H1 (cell line): ENCODE measurements around the gene TSPAN33. TPM values are rescaled to one million over a fixed set of nuclear protein-coding genes. Genes with fewer than 3 reads are reported as not detected.

Experiments used
- CTCF ChIA-PET: fragments of 300-600 bp; sonication (Branson Sonifier 250); formaldehyde crosslinking; loops from one replicate; lab custom pipeline; 2021; ENCODE audit not compliant: partially characterized antibody; lab: Charles Lee
- POLR2A ChIA-PET: fragments of 300-600 bp; sonication (Branson Sonifier 250); formaldehyde crosslinking; loops from one replicate; lab custom pipeline; 2021; ENCODE audit warnings: inconsistent platforms; ENCODE audit not compliant: partially characterized antibody; lab: Charles Lee
- DNase-seq, 2 experiments: peaks; one replicate each; pipeline versions ENCODE4 v3.0.0 to v3.0.0-alpha.2; 2010 to 2022; ENCODE audit warnings: low spot score in 2 of 2, low read depth in 1 of 2, mixed read lengths in 1 of 2
- FAIRE-seq: peaks from 2 replicates; lab custom pipeline; 2011; peaks lifted over from hg19 to GRCh38; lab: Jason Lieb, UNC
- H2AFZ ChIP-seq: 2 replicates; pipeline ENCODE4 v1.8.1; 2012; ENCODE audit warnings: low read length, inconsistent platforms
- H2AK5ac ChIP-seq: 2 replicates; pipeline ENCODE4 v1.6.1; 2013; ENCODE audit warnings: low read depth, low read length
- H2BK120ac ChIP-seq: replicated peaks from 2 replicates; pipeline ENCODE3; 2013; ENCODE audit warnings: low read depth, low read length, inconsistent platforms
- H2BK12ac ChIP-seq: 2 replicates; pipeline ENCODE4 v1.6.1; 2013; ENCODE audit warnings: low read depth, low read length
- H2BK15ac ChIP-seq: 2 replicates; pipeline ENCODE4 v1.6.1; 2013; ENCODE audit warnings: low read length
- H2BK20ac ChIP-seq: 2 replicates; pipeline ENCODE4 v1.6.1; 2013; ENCODE audit warnings: low read length
- H2BK5ac ChIP-seq: 2 replicates; pipeline ENCODE4 v1.6.1; 2013; ENCODE audit warnings: low read depth, low read length
- H3K14ac ChIP-seq: 2 replicates; pipeline ENCODE4 v1.6.1; 2013; ENCODE audit warnings: inconsistent platforms; ENCODE audit not compliant: insufficient read length
- H3K18ac ChIP-seq: 2 replicates; pipeline ENCODE4 v1.6.1; 2013; ENCODE audit warnings: low read length; ENCODE audit errors: extremely low read depth
- H3K23ac ChIP-seq: 2 replicates; pipeline ENCODE4 v1.6.1; 2013; ENCODE audit warnings: inconsistent platforms; ENCODE audit not compliant: insufficient read length
- H3K23me2 ChIP-seq: 2 replicates; pipeline ENCODE4 v1.6.1; 2013; ENCODE audit warnings: low read depth, low read length
- H3K27ac ChIP-seq: 2 replicates; pipeline ENCODE4 v1.6.1; 2011; ENCODE audit warnings: low read depth, low read length, inconsistent platforms
- H3K27me3 ChIP-seq, 4 experiments: replicated peaks in 1 of 4; 1 replicate in 1 of 4; 2 replicates in 3 of 4; pipeline versions ENCODE4 v1.6.1 to v1.8.1; 2011 to 2013; ENCODE audit warnings: low read length in 3 of 4, mild to moderate bottlenecking in 3 of 4, inconsistent platforms in 2 of 4, mixed read lengths in 2 of 4, moderate library complexity in 1 of 4; ENCODE audit not compliant: control insufficient read depth in 3 of 4, insufficient read depth in 3 of 4; ENCODE audit errors: extremely low read depth in 1 of 4
- H3K36me3 ChIP-seq, 4 experiments: 2 replicates each; pipeline versions ENCODE4 v1.6.1 to v1.8.1; 2011 to 2013; ENCODE audit warnings: mild to moderate bottlenecking in 4 of 4, low read length in 3 of 4, moderate library complexity in 2 of 4, control low read depth in 1 of 4, inconsistent platforms in 1 of 4; ENCODE audit not compliant: insufficient read depth in 4 of 4, control insufficient read depth in 2 of 4
- H3K4ac ChIP-seq: replicated peaks from 2 replicates; pipeline ENCODE3; 2013; ENCODE audit warnings: low read length, low read depth, mixed read lengths, inconsistent platforms; ENCODE audit not compliant: insufficient read length
- H3K4me1 ChIP-seq, 4 experiments: replicated peaks in 1 of 4; 1 replicate in 1 of 4; 2 replicates in 3 of 4; pipeline versions ENCODE4 v1.6.1 to v1.8.1; 2011 to 2013; ENCODE audit warnings: low read length in 3 of 4, inconsistent platforms in 2 of 4, mixed read lengths in 1 of 4; ENCODE audit not compliant: insufficient read depth in 4 of 4, control insufficient read depth in 3 of 4
- H3K4me2 ChIP-seq, 2 experiments: 2 replicates each; pipeline versions ENCODE4 v1.6.1 to v1.8.1; 2011 to 2013; ENCODE audit warnings: low read depth in 2 of 2, low read length in 2 of 2, control low read depth in 1 of 2, inconsistent platforms in 1 of 2, mild to moderate bottlenecking in 1 of 2; ENCODE audit not compliant: insufficient read depth in 1 of 2
- H3K4me3 ChIP-seq, 4 experiments: fragments of 200-600, 300-600 bp in 1 of 4; sonication (generic), shearing (Covaris generic), sonication (Bioruptor Twin) in 1 of 4; 2 replicates each; pipeline versions ENCODE4 v1.5.1 to v1.8.1; 2011 to 2016; ENCODE audit warnings: low read length in 4 of 4, low read depth in 3 of 4, control low read depth in 2 of 4, inconsistent platforms in 2 of 4, mild to moderate bottlenecking in 2 of 4, mixed read lengths in 1 of 4, moderate library complexity in 1 of 4; ENCODE audit not compliant: insufficient read depth in 2 of 4; ENCODE audit errors: extremely low read depth in 1 of 4
- H3K56ac ChIP-seq: replicated peaks from 2 replicates; pipeline ENCODE3; 2013; ENCODE audit warnings: low read depth, mild to moderate bottlenecking, mixed read lengths, low read length, inconsistent platforms; ENCODE audit not compliant: insufficient read length
- H3K79me1 ChIP-seq: 2 replicates; pipeline ENCODE4 v1.6.1; 2013; ENCODE audit warnings: low read depth, low read length, control low read depth
- H3K79me2 ChIP-seq, 2 experiments: 2 replicates each; pipeline versions ENCODE4 v1.6.1 to v1.8.1; 2012 to 2013; ENCODE audit warnings: low read length in 2 of 2, mild to moderate bottlenecking in 2 of 2, inconsistent platforms in 1 of 2; ENCODE audit not compliant: insufficient read depth in 2 of 2, control insufficient read depth in 1 of 2
- H3K9ac ChIP-seq, 4 experiments: replicated peaks in 1 of 4; 1 replicate in 1 of 4; 2 replicates in 3 of 4; pipeline versions ENCODE4 v1.6.1 to v1.8.1; 2011 to 2013; ENCODE audit warnings: low read depth in 3 of 4, low read length in 3 of 4, control low read depth in 2 of 4, mild to moderate bottlenecking in 2 of 4, moderate library complexity in 2 of 4, inconsistent platforms in 1 of 4; ENCODE audit errors: extremely low read depth in 1 of 4
- H3K9me3 ChIP-seq, 2 experiments: 2 replicates each; pipeline versions ENCODE4 v1.6.1 to v1.8.1; 2012 to 2013; ENCODE audit warnings: mild to moderate bottlenecking in 2 of 2, moderate library complexity in 2 of 2, control low read depth in 1 of 2, inconsistent platforms in 1 of 2, low read depth in 1 of 2, low read length in 1 of 2, mixed read lengths in 1 of 2; ENCODE audit not compliant: insufficient read depth in 2 of 2
- H4K20me1 ChIP-seq, 2 experiments: replicated peaks in 1 of 2; 2 replicates each; pipeline versions ENCODE3 to v1.8.1; 2011 to 2013; ENCODE audit warnings: inconsistent platforms in 2 of 2, low read length in 2 of 2, mild to moderate bottlenecking in 1 of 2; ENCODE audit not compliant: insufficient read depth in 2 of 2, control insufficient read depth in 1 of 2
- H4K5ac ChIP-seq: 2 replicates; pipeline ENCODE4 v1.6.1; 2013; ENCODE audit warnings: low read length, low read depth, mixed read lengths, inconsistent platforms; ENCODE audit not compliant: insufficient read length
- H4K8ac ChIP-seq: 2 replicates; pipeline ENCODE4 v1.8.0; 2013; ENCODE audit warnings: mild to moderate bottlenecking, moderate library complexity, low read length, inconsistent platforms; ENCODE audit not compliant: insufficient read depth; ENCODE audit errors: extremely low read depth
- H4K91ac ChIP-seq: replicated peaks from 2 replicates; pipeline ENCODE3; 2013; ENCODE audit warnings: low read length, mixed read lengths, inconsistent platforms; ENCODE audit not compliant: insufficient read length
- CBX5 ChIP-seq: fragments of 300-800, 300-1000 bp; sonication (generic); IDR thresholded peaks from 2 replicates; pipeline ENCODE4 v1.7.1; 2016; ENCODE audit warnings: antibody characterized with exemption, low read length, low read depth
- CHD1 ChIP-seq: IDR thresholded peaks from 2 replicates; pipeline ENCODE4 v1.6.1; 2012; ENCODE audit warnings: low read depth, low read length, improper control_type of control experiment
- EGR1 ChIP-seq: IDR thresholded peaks from 2 replicates; pipeline ENCODE4 v1.6.1; 2011; ENCODE audit warnings: low read depth, low read length, borderline replicate concordance
- EP300 ChIP-seq, 2 experiments: IDR thresholded peaks; 1 replicate in 1 of 2; 2 replicates in 1 of 2; pipeline ENCODE4 v1.6.1; 2011 to 2012; ENCODE audit warnings: low read depth in 2 of 2, low read length in 2 of 2, mild to moderate bottlenecking in 2 of 2, borderline replicate concordance in 1 of 2, inconsistent platforms in 1 of 2, moderate library complexity in 1 of 2
- KDM1A ChIP-seq: fragments of 200-600, 300-600 bp; sonication (generic); IDR thresholded peaks from 2 replicates; pipeline ENCODE4 v1.7.1; 2016; ENCODE audit warnings: mild to moderate bottlenecking, low read length, borderline replicate concordance
- NANOG ChIP-seq: IDR thresholded peaks from 2 replicates; pipeline ENCODE4 v1.6.1; 2011; ENCODE audit warnings: low read length, low read depth, mild to moderate bottlenecking, inconsistent platforms; ENCODE audit not compliant: insufficient read depth, poor library complexity, severe bottlenecking
- POLR2AphosphoS5 ChIP-seq: IDR thresholded peaks from 2 replicates; pipeline ENCODE4 v1.6.1; 2011; ENCODE audit warnings: low read depth, low read length
- RXRA ChIP-seq: IDR thresholded peaks from 2 replicates; pipeline ENCODE4 v1.6.1; 2011; ENCODE audit warnings: low read depth, mild to moderate bottlenecking, low read length, moderate library complexity; ENCODE audit not compliant: insufficient read depth
- SP1 ChIP-seq: IDR thresholded peaks from 2 replicates; pipeline ENCODE4 v1.6.1; 2011; ENCODE audit warnings: low read depth, low read length
- TEAD4 ChIP-seq: IDR thresholded peaks from 2 replicates; pipeline ENCODE4 v1.6.1; 2012; ENCODE audit warnings: low read depth, low read length, inconsistent platforms, mixed read lengths
- WGBS, 2 experiments: shearing (Covaris generic) in 1 of 2; methylation state at CpG; one replicate each; pipeline versions ENCODE4 v1.1.6 to v1.1.7; 2013 to 2015; ENCODE audit warnings: low lambda C conversion rate in 2 of 2, mixed read lengths in 2 of 2, inconsistent platforms in 1 of 2, low coverage in 1 of 2, missing lambda C conversion rate in 1 of 2; ENCODE audit not compliant: insufficient replicate concordance in 2 of 2, insufficient coverage in 1 of 2, insufficient read length in 1 of 2; ENCODE audit errors: extremely low coverage in 1 of 2, missing lambda C conversion rate in 1 of 2; 5-methylcytosine and 5-hydroxymethylcytosine counted together
- polyA plus RNA-seq, 7 experiments: library from polyadenylated mRNA; depleted of rRNA in 3 of 7; stranded (reverse) in 5 of 7; unstranded in 2 of 7; fragments of >200 nt in 5 of 7; fragments of 200-250 nt in 2 of 7; gene quantifications; 1 replicate in 5 of 7; 2 replicates in 1 of 7; 4 replicates in 1 of 7; pipeline versions ENCODE4 v1.2.1 to v1.2.3, GENCODE V29; 2011 to 2013; ENCODE audit warnings: missing spikeins in 2 of 7, mixed read lengths in 2 of 7
- total RNA-seq: library from RNA; stranded (reverse); fragmentation: NEBNext Ultra II Directional; extraction: Animal tissue kit (Norgen Biotek cat#: 25700); gene quantifications from 2 replicates; pipeline ENCODE4 v1.2.1, GENCODE V29; 2021
- TF ChIP-seq, protein P1 (sequence below): IDR thresholded peaks from 2 replicates; pipeline ENCODE4 v1.6.1; 2012; ENCODE audit warnings: inconsistent platforms

Gene TSPAN33
- total and polyA plus RNA-seq, 2 of the 8 experiments (the other 6 are each of a cell fraction or from before 2014, with no cell fraction given), result 42.8 to 47.1 TPM

DNA sequence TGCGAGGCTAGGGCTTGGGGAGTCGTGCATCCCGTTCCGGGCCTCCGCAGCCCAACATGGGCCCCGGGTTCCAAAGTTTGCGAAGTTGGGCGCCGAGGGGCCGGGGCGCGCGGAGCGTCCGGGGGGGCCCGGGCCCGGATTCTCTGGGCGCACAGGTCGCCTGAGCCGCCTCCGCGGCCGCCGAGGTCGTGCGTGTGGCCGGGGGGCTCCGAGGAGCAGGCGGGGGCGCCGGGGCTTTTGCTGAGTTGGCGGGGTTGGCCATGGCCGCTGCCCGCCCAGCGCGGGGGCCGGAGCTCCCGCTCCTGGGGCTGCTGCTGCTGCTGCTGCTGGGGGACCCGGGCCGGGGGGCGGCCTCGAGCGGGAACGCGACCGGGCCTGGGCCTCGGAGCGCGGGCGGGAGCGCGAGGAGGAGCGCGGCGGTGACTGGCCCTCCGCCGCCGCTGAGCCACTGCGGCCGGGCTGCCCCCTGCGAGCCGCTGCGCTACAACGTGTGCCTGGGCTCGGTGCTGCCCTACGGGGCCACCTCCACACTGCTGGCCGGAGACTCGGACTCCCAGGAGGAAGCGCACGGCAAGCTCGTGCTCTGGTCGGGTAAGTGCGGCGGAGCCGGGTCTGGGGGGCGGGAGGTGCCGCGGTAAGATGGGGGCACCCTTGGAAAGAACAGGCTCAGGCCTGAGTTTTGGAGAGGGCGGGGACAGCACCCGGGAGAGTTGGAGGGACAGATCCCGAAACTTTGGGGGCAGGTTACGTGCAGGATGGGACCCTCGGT lies 44.6 kb downstream of the TSPAN33 start:
- Histone ChIP-seq H2BK12ac (no peak overlapping the region), H4K91ac (no peak overlapping the region), H3K14ac (no peak overlapping the region), H3K23me2 (peaks cover 16% of the 10 kb centered on the region), H4K5ac (no peak overlapping the region), H3K4me1 (peaks cover 4 to 12% (median 9%) of the 10 kb centered on the region in 4 experiments; a peak in 6 of 7 replicates), H3K23ac (no peak overlapping the region), H3K79me2 (peaks cover 24 to 46% of the 10 kb centered on the region in 2 experiments), H3K79me1 (peaks cover 10% of the 10 kb centered on the region), H3K9ac (peak overlapping the region; percentile 81 to 96 (median 85)), H4K20me1 (peaks cover 13 to 14% of the 10 kb centered on the region in 2 experiments), H3K4me2 (peak overlapping the region; percentile 91), H3K27me3 (peaks cover 0 to 12% (median 6%) of the 10 kb centered on the region in 4 experiments; a peak in 4 of 7 replicates), H2BK20ac (no peak overlapping the region), H2BK120ac (no peak overlapping the region), H3K56ac (peak overlapping the region; percentile 35), H3K36me3 (peaks cover 0 to 6% (median 2%) of the 10 kb centered on the region in 4 experiments; a peak in 1 of 8 replicates), H2AFZ (no peak overlapping the region), H3K9me3 (no peaks in the 10 kb centered on the region), H4K8ac (peak overlapping the region; percentile 86; the same call in 1 of the 2 replicates), H3K4ac (peak overlapping the region; percentile 91), H3K4me3 (peak overlapping the region; percentile 80 to 99 (median 90)), H2BK5ac (0 out of 2 replicates have a peak overlapping the region, but pooled peaks have one; percentile 48), H3K18ac (peak overlapping the region; percentile 84), H2AK5ac (no peak overlapping the region), H3K27ac (peak overlapping the region; percentile 48; the same call in 1 of the 2 replicates), H2BK15ac (no peak overlapping the region)
- DNase-seq (peak in 1 of 2 experiments; percentile 72), FAIRE-seq (no peak)
- 4% methylated on average over 21 of the region's 83 CpGs; no CpG with 5 or more reads in 1 of the 2 experiments for WGBS, 2 experiments
- ChIA-PET CTCF (interaction anchor here (1.0 to 1.6 kb wide), 3 partner anchors 22 to 30 kb away, joined by 3 to 6 read pairs (median 3); no protein-coding TSS in a partner anchor), POLR2A (interaction anchor here (0.6 to 7.9 kb wide), 19 partner anchors 9 to 185 kb away, joined by 3 to 116 read pairs (median 4); partner anchors contain the start of genes AHCYL2 and TSPAN33)
- TF ChIP-seq TEAD4 (no peak), CHD1 (no peak; the same call in 1 of the 2 replicates), EP300 (IDR thresholded peaks at IDR 0.05; ENCODE audit: borderline replicate concordance in 1 of 2, low read depth in 2 of 2, low read length in 2 of 2) (no peak), CBX5 (no peak), KDM1A (no peak), POLR2AphosphoS5 (no peak; the same call in 1 of the 2 replicates), NANOG (no peak), RXRA (no peak), EGR1 (no peak; the same call in 1 of the 2 replicates), SP1 (no peak)
- TF ChIP-seq, protein P1, sequence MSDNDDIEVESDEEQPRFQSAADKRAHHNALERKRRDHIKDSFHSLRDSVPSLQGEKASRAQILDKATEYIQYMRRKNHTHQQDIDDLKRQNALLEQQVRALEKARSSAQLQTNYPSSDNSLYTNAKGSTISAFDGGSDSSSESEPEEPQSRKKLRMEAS, result peak; percentile 51; the same call in 1 of the 2 replicates
